HepG2 (cell line): Measurements from ENCODE around the gene GRK6. TPM values are rescaled to one million over a fixed set of nuclear protein-coding genes. Genes with fewer than 3 reads are reported as not detected.

Experiments used
- CCDC6 ChIP-seq: sonication (generic); formaldehyde crosslinking; IDR thresholded peaks from 2 replicates; pipeline ENCODE4 v1.8.1; 2022; ENCODE audit warnings: mild to moderate bottlenecking, missing genetic modification reagents, moderate library complexity
- CSRNP1 ChIP-seq: sonication (generic); formaldehyde crosslinking; IDR thresholded peaks from 2 replicates; pipeline ENCODE4 v1.8.1; 2023; ENCODE audit warnings: mild to moderate bottlenecking, missing genetic modification reagents
- POLR2G ChIP-seq: fragments of 200-400 bp; formaldehyde crosslinking; IDR thresholded peaks from 2 replicates; pipeline ENCODE4 v1.6.1; 2018; ENCODE audit warnings: mild to moderate bottlenecking, low read depth, low read length, moderate library complexity
- REL ChIP-seq: sonication (generic); formaldehyde crosslinking; conservative IDR thresholded peaks from 2 replicates; pipeline ENCODE4 v1.8.0; 2022; ENCODE audit warnings: mild to moderate bottlenecking, missing genetic modification reagents, moderate library complexity
- SP5 ChIP-seq: IDR thresholded peaks from 2 replicates; pipeline ENCODE4 v1.6.1; 2016; ENCODE audit warnings: low read depth, borderline replicate concordance
- TAF1 ChIP-seq: sonication (generic); formaldehyde crosslinking; IDR thresholded peaks from 2 replicates; pipeline ENCODE4 v1.4.0; 2020; ENCODE audit warnings: missing genetic modification reagents
- THRA ChIP-seq: sonication (generic); formaldehyde crosslinking; IDR thresholded peaks from 2 replicates; pipeline ENCODE4 v1.4.0; 2020; ENCODE audit warnings: missing genetic modification reagents, borderline replicate concordance
- ZBTB26 ChIP-seq: IDR thresholded peaks from 2 replicates; pipeline ENCODE4 v1.6.1; 2016; ENCODE audit warnings: missing compliant biosample characterization, missing genetic modification reagents, borderline replicate concordance
- ZFP82 ChIP-seq: sonication (generic); formaldehyde crosslinking; IDR thresholded peaks from 2 replicates; pipeline ENCODE4 v1.5.1; 2020; ENCODE audit warnings: mild to moderate bottlenecking, missing genetic modification reagents, borderline replicate concordance
- ZNF431 ChIP-seq: sonication (generic); formaldehyde crosslinking; IDR thresholded peaks from 2 replicates; pipeline ENCODE4 v1.9.0; 2022; ENCODE audit warnings: missing genetic modification reagents, low read depth, mild to moderate bottlenecking, borderline replicate concordance
- ZNF441 ChIP-seq: sonication (generic); formaldehyde crosslinking; IDR thresholded peaks from 2 replicates; pipeline ENCODE4 v1.7.0; 2021; ENCODE audit warnings: missing genetic modification reagents, borderline replicate concordance
- ZNF564 ChIP-seq: sonication (generic); formaldehyde crosslinking; IDR thresholded peaks from 2 replicates; pipeline ENCODE4 v1.8.1; 2023; ENCODE audit warnings: mild to moderate bottlenecking, missing genetic modification reagents
- ZNF687 ChIP-seq: sonication (generic); formaldehyde crosslinking; IDR thresholded peaks from 2 replicates; pipeline ENCODE4 v1.5.1; 2020; ENCODE audit warnings: mild to moderate bottlenecking, missing genetic modification reagents, moderate library complexity
- ZNF768 ChIP-seq: sonication (generic); formaldehyde crosslinking; IDR thresholded peaks from 2 replicates; pipeline ENCODE4 v1.4.0; 2020; ENCODE audit warnings: missing genetic modification reagents
- ZXDC ChIP-seq: sonication (generic); formaldehyde crosslinking; IDR thresholded peaks from 2 replicates; pipeline ENCODE4 v1.5.0; 2020; ENCODE audit warnings: mild to moderate bottlenecking, missing genetic modification reagents
- polyA plus RNA-seq, 8 experiments: library from polyadenylated mRNA; depleted of rRNA in 3 of 8; stranded (reverse) in 7 of 8; unstranded in 1 of 8; fragments of >200 nt; fragmentation: Illumina TruSeq in 4 of 8; extraction: Trizol in 4 of 8; gene quantifications; 2 replicates each; pipeline versions ENCODE4 v1.2.1 to v1.2.3, GENCODE V29; 2011 to 2016; ENCODE audit warnings: low read depth in 4 of 8, missing spikeins in 1 of 8, mixed read lengths in 1 of 8; ENCODE audit not compliant: insufficient read depth in 1 of 8
- total RNA-seq, 5 experiments: library from RNA; depleted of rRNA; stranded (reverse); fragments of >200 nt; fragmentation: Illumina TruSeq; extraction: Trizol; gene quantifications; 2 replicates each; pipeline ENCODE4 v1.2.3, GENCODE V29; 2016; ENCODE audit warnings: low read depth in 1 of 5

GRK6 gene
- total and polyA plus RNA-seq, 2 of the 13 experiments (the other 11 are each of a cell fraction or from before 2014, with no cell fraction given), result 13.2 to 19.9 TPM

- TF ChIP-seq ZNF768 (CRISPR knock-in tag), result peak; percentile 82
- 0 out of 2 replicates have a peak, but pooled peaks have one; percentile 50 for TF ChIP-seq ZNF564 (CRISPR knock-in tag)
- 0 out of 2 replicates have a peak, but pooled peaks have one; percentile 18 for TF ChIP-seq THRA (CRISPR knock-in tag)
- TF ChIP-seq CSRNP1 (CRISPR knock-in tag), result peak; percentile 57; the same call in 1 of the 2 replicates
- TF ChIP-seq ZNF441, result peak; percentile 31; the same call in 1 of the 2 replicates
- TF ChIP-seq ZXDC, result 0 out of 2 replicates have a peak, but pooled peaks have one; percentile 24
- TF ChIP-seq ZBTB26, result 0 out of 2 replicates have a peak, but pooled peaks have one; percentile 14
- 0 out of 2 replicates have a peak, but pooled peaks have one; percentile 49 for TF ChIP-seq ZNF431 (CRISPR knock-in tag)
- peak; percentile 60 for TF ChIP-seq ZNF687
- no peak for TF ChIP-seq REL
- TF ChIP-seq ZFP82 (CRISPR knock-in tag), result no peak; the same call in 1 of the 2 replicates
- TF ChIP-seq TAF1, result 0 out of 2 replicates have a peak, but pooled peaks have one; percentile 23
- 0 out of 2 replicates have a peak, but pooled peaks have one; percentile 33 for TF ChIP-seq CCDC6 (CRISPR knock-in tag)
- no peak for TF ChIP-seq SP5 (CRISPR knock-in tag)
- peak; percentile 50 for TF ChIP-seq POLR2G
Observed at GRCh38 chr5:177446200-177447065, 20.0 kb downstream of the GRK6 start, which contains the start of gene PRR7 (continued).
